NCI-H2107 (cell line): ENCODE measurements around the gene SRP68.

ENCODE experiments used
- DNase-seq: peaks from one replicate; lab custom pipeline; 2025; lab: John Stamatoyannopoulos, UW

SRP68 gene

DNA sequence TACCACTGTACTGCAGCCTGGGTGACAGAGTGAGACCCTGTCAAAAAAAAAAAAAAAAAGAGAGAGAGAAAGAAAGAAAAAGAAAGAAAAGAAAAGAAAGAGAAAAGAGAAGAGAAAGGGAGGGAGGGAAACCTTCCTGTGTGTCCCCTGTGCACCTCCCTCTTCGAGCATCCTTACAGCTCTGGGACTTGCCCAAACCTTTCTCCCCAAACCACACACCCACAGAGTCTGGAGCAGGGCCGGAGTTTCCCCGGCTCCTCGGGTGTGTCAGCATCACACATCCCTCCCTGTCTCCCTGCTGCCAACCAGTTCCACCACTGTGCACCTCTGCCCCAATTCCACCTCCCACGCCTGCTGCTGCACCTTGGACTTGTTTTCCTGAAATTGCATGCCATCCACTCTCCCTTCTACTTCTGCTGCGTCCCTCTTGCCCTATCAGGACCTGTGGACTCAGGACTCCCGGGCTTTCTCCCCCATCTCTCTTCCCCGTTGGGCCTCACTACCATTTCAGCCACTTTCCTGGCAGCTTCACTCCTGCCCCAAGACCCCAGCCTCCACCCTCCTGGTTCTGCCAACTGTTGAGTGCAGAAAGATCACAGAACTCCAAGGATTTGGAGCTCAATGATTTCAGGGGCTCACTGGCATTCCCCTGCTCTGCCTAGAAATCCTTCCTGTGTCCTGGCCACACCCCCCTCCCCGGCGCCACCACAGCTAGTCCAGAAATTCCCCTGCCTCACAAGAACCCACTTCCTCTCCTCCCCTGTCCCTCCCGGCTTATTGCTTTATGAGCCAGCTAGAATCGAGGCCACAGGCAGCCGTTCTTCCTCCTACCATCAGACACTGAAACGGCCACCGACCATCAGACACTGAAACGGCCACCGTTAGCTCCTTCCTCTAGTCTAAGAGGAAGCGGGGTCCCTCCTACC is 75.4 kb downstream of the SRP68 start:
- DNase-seq = no peak

DNA sequence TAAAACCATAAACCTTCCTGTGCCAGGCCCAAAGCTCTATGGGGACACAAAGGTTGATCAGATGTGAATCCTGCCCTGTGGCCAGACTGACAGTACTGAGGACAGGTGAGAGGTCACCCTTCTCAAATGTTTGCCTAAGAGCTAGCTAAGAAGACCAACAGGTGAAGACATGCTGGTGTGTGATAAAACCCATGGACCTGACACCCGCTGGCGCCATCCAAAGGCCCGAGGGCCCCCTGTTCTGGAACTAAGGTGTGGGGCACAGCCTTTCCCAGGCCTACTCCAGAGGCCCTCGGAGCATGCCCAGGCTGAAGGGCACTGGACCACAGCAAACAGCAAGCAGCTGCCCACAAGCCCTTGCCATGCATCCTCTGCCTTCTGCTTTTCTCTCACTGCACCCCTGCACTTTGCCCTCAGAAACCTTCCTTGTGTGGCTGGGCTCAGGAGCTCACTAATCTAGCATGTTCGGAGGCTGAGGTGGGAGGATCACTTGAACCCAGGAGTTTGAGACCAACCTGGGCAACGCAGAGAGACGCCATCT is 76.9 kb downstream of the SRP68 start:
- no peak for DNase-seq

DNA sequence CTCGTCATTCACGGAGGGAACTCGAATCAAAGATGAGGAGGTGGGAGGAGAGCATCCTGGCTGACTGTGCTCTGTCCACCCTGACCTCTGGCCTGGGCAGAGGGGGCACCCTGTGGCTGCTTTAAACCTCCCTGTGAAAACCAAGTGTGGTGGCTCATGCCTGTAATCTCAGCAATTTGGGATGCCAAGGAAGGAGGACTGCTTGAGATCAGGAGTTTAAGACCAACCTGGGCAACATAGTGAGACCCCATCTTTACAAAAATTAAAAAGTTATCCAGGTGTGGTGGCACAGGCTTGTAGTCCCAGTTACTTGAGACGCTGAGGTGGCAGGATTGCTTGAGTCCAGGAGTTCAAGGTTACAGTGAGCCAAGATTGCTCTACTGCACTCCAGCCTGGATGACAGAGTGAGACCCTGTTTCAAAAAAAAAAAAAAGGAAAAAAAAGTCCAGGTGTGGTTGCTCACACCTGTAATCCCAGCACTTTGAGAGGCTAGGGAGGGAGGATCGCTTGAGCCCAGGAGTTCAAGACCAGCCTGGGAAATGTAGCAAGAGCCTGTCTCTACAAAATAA is 77.4 kb downstream of the SRP68 start:
- DNase-seq = no peak

DNA sequence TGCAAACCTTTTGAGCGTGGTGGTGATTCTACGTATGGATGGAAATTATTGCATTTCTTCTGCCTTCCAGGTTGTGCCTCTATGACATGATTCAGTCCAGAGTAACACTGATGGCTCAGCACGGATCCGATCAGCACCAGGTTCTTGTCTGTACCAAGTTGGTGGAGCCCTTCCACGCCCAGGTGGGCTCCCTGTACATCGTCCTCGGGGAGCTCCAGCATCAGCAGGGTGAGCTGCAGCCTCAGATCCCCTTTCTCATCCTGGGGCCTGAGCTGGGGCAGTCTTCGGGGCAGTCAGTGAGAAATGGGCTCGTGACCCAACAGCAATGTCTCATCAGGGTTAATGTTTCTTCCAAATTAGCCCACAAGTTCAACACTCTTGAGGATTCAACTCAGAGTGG is 80.9 kb downstream of the SRP68 start:
- DNase-seq = no peak
